ENCODE data around the gene ALK. TPM values are rescaled to one million over a fixed set of nuclear protein-coding genes. Genes with fewer than 3 reads are reported as not detected.

The ALK gene
- total RNA-seq, 1 donor from 2014 or later = not detected

DNA sequence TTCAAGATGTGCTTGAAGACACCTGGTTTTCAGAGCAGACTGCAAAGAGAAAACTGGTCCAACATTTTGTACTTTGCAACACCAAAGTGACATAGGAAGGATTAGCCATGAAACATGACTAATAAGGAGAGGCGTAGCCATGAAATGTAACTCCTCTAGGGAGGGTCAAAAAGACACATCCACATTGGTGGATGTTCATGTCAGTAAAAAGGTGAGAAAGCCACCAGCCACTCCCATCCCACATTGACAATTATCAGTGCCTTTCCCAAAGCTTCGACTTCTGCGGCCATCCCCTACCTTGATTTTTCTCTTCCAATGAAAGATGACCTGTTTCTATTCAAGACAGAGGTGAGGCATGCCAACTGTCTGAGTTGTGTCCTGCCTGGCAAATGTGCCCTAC lies 223.2 kb downstream of the ALK start:
- DNase-seq = no peak
- intact Hi-C loops (cut with micrococcal nuclease) = no loop called here
- ATAC-seq = no peak

DNA sequence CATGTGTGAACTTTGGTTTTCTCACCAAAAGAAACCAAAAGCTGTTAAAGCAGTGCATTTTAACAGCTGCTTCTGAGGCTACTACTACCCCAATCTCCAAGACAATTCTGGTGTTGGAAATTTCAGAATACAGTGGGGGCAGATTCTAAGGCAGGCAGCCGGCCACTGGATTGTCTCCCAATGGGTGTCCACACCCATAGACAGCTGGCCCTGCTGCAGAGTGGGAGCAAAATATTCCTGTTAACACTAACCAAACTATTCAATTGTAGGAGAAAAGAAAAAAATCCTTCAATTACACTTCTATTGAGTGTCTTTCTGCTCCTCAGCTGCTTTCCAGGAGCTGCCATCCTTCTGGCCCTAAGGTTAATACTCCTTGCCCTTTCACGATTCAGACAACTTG lies 223.7 kb downstream of the ALK start:
- DNase-seq (no peak), ATAC-seq (peak; percentile 45)
- intact Hi-C loops (cut with micrococcal nuclease) = no loop called here

DNA sequence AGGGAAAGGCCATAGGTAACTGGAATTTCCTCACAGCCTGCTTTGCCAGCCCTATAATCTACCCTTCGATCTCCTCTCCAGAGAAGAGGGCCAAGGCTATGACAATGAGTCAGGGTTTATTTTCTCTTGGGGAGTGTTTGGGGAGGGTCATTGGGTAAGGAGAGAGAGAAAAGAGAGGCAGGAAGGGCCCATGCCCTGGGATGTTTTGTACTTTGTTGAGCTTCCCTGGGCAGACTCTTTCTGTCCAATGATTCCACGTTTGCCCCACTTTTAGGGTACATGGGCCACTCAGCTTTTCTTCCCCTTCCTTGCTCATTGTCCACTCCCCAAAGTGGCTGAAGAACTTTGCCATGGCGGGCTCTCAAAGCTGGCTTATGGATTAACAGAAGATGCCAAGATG lies 224.2 kb downstream of the ALK start:
- ATAC-seq (no peak), DNase-seq (no peak)
- intact Hi-C loops (cut with micrococcal nuclease) = no loop called here

DNA sequence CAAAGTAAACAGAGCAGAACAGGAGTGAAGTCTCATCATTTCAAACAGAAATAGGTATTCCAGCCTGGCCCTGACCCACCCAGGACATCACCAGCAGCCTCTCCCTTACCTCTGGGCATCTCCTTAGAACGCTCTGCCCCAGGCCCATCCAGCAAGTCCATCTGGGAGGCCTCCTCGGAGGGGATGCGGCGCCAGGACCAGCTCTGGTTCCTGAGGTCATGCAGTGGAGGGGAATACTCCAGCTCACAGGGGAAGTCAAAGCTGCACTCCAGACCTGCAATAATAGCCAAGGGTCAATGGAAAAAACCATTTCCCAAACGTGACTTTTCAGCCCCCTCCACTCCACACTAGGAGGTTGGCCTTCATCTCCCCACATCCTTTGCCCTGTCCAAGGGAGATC lies 226.6 kb downstream of the ALK start:
- ATAC-seq (no peak), DNase-seq (no peak)
- intact Hi-C loops (cut with micrococcal nuclease) = no loop called here

DNA sequence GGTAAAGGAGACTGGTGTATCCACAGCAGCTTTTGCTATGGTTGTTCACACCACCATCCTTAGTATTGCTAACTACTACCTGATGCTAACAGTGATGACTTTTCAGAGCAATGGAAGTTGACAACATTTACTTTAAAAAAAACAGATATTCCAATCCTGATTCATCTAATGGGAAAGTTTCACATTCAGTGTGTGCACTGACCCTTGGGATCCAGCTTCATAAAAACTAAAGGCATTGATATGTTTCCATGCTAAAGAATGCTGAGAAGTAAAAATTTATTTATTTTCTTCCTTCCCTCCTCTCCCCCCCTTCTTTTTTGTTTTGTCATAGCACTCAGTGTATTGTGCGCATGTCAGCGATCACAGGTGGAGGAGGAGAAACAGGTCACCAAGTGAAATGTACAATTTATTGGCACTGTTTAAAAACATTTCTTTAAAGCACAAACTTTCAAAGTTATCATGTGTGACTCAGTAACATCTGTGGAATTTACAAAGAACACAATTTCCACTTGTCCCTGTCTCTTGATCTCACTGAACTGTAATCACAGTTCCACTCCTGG lies 229.9 kb downstream of the ALK start:
- intact Hi-C loops (cut with micrococcal nuclease) = no loop called here
- DNase-seq (no peak), ATAC-seq (no peak)

DNA sequence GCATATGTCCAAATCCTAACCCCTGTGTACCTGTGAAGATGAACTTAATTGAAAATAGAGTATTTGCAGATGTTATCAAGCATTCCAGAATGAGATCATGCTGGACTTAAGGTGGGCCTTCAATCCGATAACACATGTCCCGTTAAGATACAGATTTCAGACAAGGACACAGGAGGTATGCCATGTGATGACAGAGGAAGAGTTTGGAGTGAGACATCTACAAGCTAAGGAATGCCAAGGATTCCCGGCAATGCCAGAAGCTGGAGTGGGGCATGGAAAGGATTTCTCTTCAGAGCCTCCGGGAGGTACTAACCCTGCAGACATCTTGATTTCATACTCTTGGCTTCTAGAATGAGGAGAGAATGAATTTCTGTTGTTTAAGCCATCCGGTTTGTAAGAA lies 231.7 kb downstream of the ALK start:
- DNase-seq (no peak), ATAC-seq (no peak)
- intact Hi-C loops (cut with micrococcal nuclease) = no loop called here

DNA sequence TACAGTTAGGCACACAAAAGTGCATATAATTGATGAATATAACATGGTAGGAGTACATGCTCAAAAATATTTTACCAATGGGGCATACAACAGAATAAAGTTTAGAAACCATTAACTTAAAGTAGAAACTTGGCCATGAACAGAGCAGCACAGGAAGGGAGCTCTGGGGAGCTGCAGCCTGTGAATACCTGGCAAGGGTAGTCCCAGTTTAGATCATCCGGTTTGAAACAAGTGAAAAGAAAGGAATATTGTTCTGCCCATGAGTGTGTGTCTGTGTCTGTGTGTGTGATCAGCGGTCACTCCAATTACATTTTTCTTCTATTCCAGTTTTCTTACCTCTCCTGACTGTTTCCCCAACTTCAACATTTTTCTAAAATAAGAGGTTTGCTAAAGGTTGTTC lies 233.0 kb downstream of the ALK start:
- intact Hi-C loops (cut with micrococcal nuclease) = no loop called here
- no peak for DNase-seq
- no peak for ATAC-seq

DNA sequence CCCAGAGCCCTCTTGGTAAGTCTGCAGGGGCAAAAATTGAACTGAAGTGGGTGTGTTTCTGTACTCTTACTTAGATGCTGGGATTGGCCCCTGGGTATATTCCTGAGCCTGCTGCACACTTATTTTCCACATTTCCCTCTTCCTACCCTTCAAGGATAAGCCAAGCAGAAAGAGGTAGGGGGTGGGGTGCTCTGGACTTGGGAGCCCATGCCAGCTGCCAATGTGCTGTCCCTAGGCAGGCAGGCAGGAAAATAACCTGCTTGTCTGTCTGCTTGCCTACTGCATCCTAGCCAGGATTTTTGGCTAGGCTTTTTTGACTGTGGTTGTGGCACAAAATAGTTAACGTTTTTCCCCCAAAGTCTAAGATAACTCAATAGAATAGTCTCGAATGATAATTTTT lies 234.3 kb downstream of the ALK start:
- no peak for DNase-seq
- intact Hi-C loops (cut with micrococcal nuclease) = no loop called here
- ATAC-seq = no peak

DNA sequence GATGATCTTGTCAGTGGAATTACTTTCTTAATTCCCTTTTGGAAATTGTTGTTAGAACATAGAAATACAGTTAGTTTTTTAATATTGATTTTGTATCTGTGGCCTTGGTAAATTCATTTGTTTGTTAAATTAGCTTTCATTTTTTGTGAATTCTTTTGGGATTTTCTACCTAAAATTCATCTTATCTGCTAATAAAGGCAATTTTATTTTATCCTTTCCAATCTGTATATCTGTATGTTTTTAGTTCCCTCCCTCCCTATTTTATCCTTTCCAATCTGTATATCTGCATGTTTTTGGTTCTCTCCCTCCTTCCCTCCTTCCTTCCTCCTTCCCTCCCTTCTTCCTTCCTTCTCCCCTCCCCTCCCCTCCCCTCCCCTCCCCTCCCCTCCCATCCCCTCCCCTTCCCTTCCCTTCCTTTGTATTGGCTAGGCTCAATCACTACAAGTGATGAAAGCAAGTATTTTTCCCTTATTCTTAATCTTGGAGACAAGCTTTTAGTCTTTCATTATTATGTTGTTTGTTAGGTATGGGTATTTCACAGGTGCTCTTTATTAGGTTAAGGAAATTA lies 244.4 kb downstream of the ALK start:
- ATAC-seq (no peak), DNase-seq (no peak)
- intact Hi-C loops (cut with micrococcal nuclease) = no loop called here

DNA sequence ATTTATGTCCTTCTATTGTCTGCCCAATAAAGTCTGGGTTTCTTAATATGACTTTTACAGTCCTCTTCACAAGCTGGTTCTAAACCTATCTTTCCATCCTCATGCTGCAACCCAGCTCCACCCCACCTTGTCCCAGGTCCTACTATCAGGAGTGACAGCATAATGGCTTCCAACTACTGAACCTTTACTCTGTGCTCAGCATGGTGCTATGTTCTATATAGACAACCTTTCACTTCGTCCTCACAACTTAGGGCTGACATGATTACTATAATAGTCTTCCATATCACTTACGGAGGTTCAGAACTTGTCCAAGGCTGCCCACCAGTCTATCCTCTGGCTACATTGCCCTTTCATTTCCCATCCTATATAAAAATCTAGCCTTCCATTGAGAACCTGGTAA lies 256.8 kb downstream of the ALK start:
- intact Hi-C loops (cut with micrococcal nuclease) = no loop called here
- DNase-seq (no peak), ATAC-seq (no peak)

DNA sequence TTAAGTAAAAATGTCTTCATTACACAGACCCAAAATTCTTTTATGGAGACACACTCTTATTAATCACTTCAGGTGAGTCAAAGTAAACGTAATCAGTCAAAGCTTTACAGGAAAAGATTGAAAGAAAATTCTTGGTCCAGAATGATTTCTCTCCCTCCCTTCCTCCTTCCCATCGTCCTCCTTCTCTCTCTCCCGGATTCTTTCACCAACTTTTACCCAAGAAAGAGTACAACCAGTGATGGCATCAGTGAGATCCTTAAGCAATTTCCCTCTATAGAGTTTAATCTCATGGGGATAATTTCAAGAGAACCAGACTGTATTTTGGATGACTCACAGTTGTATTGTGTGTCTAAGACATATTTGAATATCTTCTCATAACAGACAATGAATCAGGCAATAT lies 258.1 kb downstream of the ALK start:
- intact Hi-C loops (cut with micrococcal nuclease) = no loop called here
- DNase-seq (no peak), ATAC-seq (no peak)

DNA sequence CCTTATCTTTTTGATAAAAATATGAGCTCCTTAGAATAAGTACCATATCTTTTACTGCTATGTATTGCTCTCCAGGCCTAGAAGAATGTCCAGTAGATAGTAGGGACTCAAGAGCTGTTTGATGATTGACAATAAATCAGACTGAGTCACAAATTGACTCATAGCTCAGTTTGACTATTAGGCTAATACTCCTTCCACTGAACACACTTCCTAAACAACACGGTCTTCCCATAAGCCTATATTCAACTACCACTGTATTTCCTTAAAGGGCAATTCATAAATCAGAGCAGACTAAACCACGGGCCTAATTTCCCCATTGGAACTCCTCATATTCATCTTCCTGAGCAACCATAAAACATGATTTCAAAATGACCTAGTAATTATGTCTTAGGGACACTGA lies 258.5 kb downstream of the ALK start:
- intact Hi-C loops (cut with micrococcal nuclease) = no loop called here
- no peak for ATAC-seq
- no peak for DNase-seq

DNA sequence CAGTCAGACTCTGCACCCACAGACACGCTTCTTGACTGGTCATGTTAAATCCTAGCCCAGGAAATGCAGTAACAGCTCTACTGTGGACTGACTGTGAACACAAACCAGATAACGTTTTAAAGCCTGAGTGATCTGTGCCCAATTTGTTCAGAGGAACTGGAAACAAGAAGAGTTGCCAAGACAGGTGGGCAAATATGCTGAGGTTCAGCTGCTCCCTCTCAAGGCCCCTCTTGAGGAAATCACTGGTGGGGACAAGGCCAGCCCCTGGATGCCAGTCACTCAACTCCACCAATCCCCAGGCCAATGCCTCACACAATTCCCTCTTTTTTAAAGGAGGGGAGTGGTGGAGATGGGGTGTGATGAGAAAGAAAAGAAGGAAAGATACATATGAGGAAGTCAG lies 261.2 kb downstream of the ALK start:
- DNase-seq = no peak
- no peak for ATAC-seq
- intact Hi-C loops (cut with micrococcal nuclease) = no loop called here

DNA sequence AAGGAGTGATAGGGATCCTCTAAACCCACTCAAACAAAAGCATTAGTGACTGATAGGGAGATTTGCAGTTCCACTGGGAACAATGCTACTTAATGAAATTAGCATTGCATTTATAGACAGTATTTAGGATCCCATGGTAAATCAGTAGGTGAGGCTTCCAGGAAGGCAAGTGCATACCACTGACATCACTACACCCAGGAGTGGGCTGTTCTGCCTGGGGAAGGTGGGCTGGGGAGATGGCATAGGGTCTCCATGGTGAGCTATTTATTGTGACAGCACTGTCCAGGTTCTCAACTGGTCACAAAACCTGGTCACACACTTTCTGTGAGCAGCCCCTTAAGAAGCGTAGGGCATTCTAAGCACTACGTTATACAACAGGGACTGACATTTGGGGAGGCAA lies 262.2 kb downstream of the ALK start:
- no peak for ATAC-seq
- intact Hi-C loops (cut with micrococcal nuclease) = no loop called here
- DNase-seq = no peak

DNA sequence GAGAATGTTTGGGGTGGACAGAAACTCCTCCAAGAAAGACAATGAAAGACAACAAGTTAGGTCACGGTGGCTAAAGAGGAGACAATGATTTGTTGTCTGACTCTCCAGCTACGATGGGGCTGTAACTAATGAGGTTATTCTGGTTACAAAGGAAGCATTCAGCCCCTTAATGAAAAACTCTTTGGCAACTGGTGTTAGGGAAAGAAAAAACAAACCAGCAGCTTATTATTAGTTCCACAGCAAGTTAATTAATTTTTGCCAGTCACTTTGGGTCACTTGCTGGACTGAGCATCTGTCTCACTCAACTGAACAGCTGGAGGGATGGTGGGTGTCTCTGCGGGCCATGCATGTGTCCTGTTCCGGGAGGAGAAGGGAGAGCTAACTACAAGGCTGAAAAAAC lies 263.7 kb downstream of the ALK start:
- DNase-seq (no peak), ATAC-seq (no peak)
- intact Hi-C loops (cut with micrococcal nuclease) = no loop called here

DNA sequence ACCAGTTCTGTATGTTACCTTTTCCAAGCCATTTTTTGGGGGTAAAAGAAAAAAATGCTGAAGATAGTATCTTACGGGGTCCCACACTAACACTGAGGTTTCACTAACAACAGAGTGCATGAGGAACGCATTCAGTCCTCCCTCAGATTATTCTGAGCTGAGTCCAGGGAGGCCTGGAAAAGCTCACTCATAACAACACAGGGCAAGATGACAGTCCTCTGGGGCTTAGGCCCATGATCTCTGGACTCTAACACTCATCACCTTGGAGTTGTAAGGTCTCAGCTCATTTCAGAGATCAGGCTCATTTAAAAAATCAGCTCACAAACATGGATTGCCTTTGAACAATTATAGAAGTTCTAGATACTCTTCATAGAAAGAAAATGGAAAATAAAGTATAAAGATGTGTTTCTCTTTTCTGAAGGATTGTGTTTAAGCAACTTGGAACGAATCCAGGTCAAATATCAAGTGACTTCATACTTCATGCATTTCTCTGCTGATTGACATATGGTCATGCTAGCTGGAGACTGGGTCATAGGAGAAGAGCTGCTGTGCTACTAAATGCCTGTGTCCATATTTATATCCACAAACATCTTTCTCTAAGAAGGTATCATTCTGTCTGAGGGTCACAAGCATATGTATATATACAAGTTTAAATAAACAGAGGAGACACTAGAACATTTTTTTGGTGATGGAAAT lies 265.8 kb downstream of the ALK start:
- ATAC-seq = peak; percentile 99
- intact Hi-C loops (cut with micrococcal nuclease) = no loop called here
- DNase-seq = no peak

DNA sequence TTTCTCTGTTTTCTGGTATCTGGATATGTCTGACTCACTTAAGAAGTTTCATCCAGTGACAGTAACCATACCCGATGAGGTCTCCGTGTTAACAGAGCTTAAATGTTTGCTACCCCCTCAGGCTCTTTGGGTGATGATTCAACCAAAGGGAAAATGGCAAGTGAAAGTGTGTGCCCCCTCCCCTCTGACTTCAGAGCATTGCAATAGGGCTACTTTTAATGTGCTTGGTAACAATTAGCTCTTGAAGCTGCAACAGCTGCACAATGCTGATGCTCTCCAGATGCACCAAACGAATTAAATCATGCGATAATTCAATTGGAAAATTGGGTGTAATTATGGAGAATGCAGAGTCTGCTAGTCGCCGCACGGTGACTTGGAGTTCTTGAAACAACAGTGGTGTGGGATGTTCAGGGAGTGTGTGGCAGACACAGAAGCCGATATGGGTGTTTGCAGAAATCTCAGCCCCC lies 270.7 kb downstream of the ALK start:
- DNase-seq (no peak), ATAC-seq (no peak)
- intact Hi-C loops (cut with micrococcal nuclease) = no loop called here

DNA sequence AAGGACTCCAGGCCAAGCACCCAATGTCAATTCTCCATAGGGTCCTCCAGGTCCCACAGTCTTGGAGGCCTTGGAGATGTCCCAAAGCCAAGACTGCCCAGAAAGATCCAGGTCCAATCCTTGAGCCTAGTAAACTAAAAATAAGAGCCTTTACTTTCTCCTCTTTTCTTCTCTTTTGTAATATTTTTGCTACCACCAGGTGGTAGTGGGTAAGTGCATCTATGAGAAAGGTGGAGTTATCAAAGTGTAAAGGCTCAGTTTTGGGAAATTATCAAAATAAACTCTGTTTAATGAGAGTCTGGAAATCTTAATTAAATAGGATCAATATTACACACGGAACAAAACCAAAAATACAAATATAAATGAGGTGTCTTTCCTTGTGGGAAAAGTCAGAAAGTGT lies 276.4 kb downstream of the ALK start:
- DNase-seq = no peak
- intact Hi-C loops (cut with micrococcal nuclease) = no loop called here
- ATAC-seq = no peak

DNA sequence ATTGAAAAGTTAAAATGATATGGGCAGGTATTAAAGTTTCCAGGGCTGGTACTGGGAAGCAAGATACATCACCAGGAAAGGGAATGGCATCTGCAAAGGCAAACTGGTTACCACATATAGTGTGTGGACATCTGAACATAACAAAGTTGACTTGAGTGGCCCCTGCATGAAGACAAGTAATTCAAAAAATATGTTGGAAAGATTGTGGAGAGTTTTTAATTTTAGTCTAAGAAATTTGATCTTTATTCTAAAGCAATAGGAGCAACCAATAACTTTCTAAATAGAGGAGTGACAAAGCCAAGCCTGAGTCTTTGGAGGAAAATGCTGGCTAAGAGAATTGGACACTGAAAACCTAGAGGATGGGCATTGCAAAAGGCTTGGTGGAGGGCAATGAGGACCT lies 278.2 kb downstream of the ALK start:
- intact Hi-C loops (cut with micrococcal nuclease) = no loop called here
- DNase-seq = no peak
- ATAC-seq = no peak

DNA sequence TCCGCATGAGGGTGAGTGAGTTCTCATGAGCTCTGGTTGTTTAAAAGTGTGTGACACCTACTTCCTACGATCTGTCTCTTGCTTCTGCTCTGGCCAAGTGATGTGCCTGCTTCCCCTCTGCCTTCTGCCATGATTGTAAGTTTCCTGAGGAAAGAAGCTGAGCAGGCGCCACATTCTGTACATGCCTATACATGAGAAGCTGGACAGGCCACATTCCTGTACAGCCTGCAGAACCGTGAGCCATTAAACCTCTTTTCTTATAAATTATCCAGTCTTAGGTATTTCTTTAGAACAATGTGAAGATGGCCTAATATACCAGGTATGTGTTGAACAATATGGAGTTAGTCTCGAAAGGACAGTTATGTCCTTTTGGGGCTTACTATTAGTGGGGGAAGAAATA lies 281.0 kb downstream of the ALK start:
- intact Hi-C loops (cut with micrococcal nuclease) = no loop called here
- DNase-seq (no peak), ATAC-seq (no peak)

DNA sequence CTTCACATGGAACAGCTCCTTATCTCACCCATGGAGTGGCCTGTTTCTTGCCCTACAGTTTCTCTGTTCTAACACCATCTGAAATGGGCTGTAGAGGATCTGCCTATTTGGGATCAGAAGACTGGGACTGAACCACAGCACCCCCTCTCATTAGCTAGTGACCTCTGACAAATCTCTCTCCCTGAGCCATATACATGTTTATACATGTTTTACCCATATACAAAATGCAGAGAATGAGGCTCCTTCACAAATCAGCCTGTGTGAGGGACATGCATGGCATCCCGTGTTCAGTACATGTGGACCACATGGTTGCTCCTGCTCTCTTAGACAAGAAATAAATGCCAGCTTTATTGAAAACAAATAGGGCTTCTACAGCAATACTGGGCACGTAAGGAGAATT lies 282.7 kb downstream of the ALK start:
- DNase-seq (no peak), ATAC-seq (no peak)
- intact Hi-C loops (cut with micrococcal nuclease) = no loop called here

All from left ventricle myocardium superior (tissue), 1 donor.